Hepatocyte (in vitro differentiated cells): ENCODE results near the gene ZDHHC24. TPM values are rescaled to one million over a fixed set of nuclear protein-coding genes. Genes with fewer than 3 reads are reported as not detected.

ENCODE experiments used
- DNase-seq: peaks from one replicate; pipeline ENCODE4 v3.0.0-alpha.2; 2016; ENCODE audit warnings: low spot score
- H2AFZ ChIP-seq: fragments of 200-600 bp; sonication (generic); 2 replicates; pipeline ENCODE4 v1.6.0; 2016; ENCODE audit warnings: antibody characterized with exemption, mild to moderate bottlenecking
- H3K27ac ChIP-seq: fragments of 200-600 bp; sonication (generic); 2 replicates; pipeline ENCODE4 v1.5.1; 2016; ENCODE audit warnings: mild to moderate bottlenecking
- H3K27me3 ChIP-seq: fragments of 200-600 bp; sonication (generic); 2 replicates; pipeline ENCODE4 v1.6.1; 2016
- H3K36me3 ChIP-seq: fragments of 200-600 bp; sonication (generic); replicated peaks from 2 replicates; pipeline ENCODE4 v1.5.1; 2016; ENCODE audit warnings: low read depth; ENCODE audit not compliant: insufficient read depth
- H3K4me1 ChIP-seq: fragments of 200-600 bp; sonication (generic); 2 replicates; pipeline ENCODE4 v1.5.1; 2016; ENCODE audit warnings: mild to moderate bottlenecking, moderate library complexity; ENCODE audit not compliant: insufficient read depth
- H3K4me2 ChIP-seq: fragments of 200-600 bp; sonication (generic); 2 replicates; pipeline ENCODE4 v1.6.0; 2016
- H3K4me3 ChIP-seq: fragments of 200-600 bp; sonication (generic); 2 replicates; pipeline ENCODE4 v1.5.1; 2016; ENCODE audit warnings: mild to moderate bottlenecking
- H3K79me2 ChIP-seq: fragments of 200-600 bp; sonication (generic); 2 replicates; pipeline ENCODE4 v1.6.0; 2017; ENCODE audit warnings: mild to moderate bottlenecking
- H3K9me2 ChIP-seq: fragments of 200-600 bp; sonication (generic); replicated peaks from 2 replicates; pipeline ENCODE4 v1.6.0; 2017; ENCODE audit warnings: mild to moderate bottlenecking; ENCODE audit not compliant: insufficient read depth
- H3K9me3 ChIP-seq: fragments of 200-600 bp; sonication (generic); 2 replicates; pipeline ENCODE4 v1.5.1; 2016; ENCODE audit warnings: low read depth, mild to moderate bottlenecking
- H4K20me1 ChIP-seq: fragments of 200-600 bp; sonication (generic); 2 replicates; pipeline ENCODE4 v1.6.0; 2016; ENCODE audit warnings: mild to moderate bottlenecking; ENCODE audit not compliant: insufficient read depth, poor library complexity, severe bottlenecking
- CTCF ChIP-seq: fragments of 200-600 bp; sonication (generic); IDR thresholded peaks from 2 replicates; pipeline ENCODE4 v1.5.1; 2016; ENCODE audit warnings: antibody characterized with exemption, mild to moderate bottlenecking; ENCODE audit not compliant: poor library complexity
- EZH2 ChIP-seq: fragments of 200-600 bp; sonication (generic); IDR thresholded peaks from 2 replicates; pipeline ENCODE4 v1.6.1; 2016; ENCODE audit warnings: antibody characterized with exemption, mild to moderate bottlenecking, borderline replicate concordance
- EZH2phosphoT487 ChIP-seq: fragments of 200-600 bp; sonication (generic); IDR thresholded peaks from one replicate; pipeline ENCODE4 v1.6.1; 2018; ENCODE audit warnings: antibody characterized with exemption, mild to moderate bottlenecking, low read depth, moderate library complexity; ENCODE audit not compliant: unreplicated experiment, severe bottlenecking
- WGBS: methylation state at CpG from one replicate; pipeline ENCODE4 v1.1.6; 2016; ENCODE audit warnings: low lambda C conversion rate; ENCODE audit errors: missing lambda C conversion rate; 5-methylcytosine and 5-hydroxymethylcytosine counted together
- polyA plus RNA-seq: library from polyadenylated mRNA; unstranded; fragments of >200 nt; fragmentation: Nextera tagmentation; extraction: Ambion mirVana; gene quantifications from 2 replicates; pipeline ENCODE4 v1.2.1, GENCODE V29; 2016
- total RNA-seq: library from RNA; depleted of rRNA; stranded (reverse); fragments of >200 nt; gene quantifications from 2 replicates; pipeline ENCODE4 v1.2.3, GENCODE V29; 2014

Gene ZDHHC24
- total and polyA plus RNA-seq, 2 experiments from 2014 or later: 10.3 to 16.9 TPM

GRCh38 chr11:66549696-66550095 lies 3.8 kb upstream of the ZDHHC24 start:
- Histone ChIP-seq H3K27ac (no peak overlapping the region), H3K9me3 (no peaks in the 10 kb centered on the region), H3K4me3 (no peak overlapping the region), H3K27me3 (no peaks in the 10 kb centered on the region), H3K9me2 (no peaks in the 10 kb centered on the region), H2AFZ (no peak overlapping the region), H4K20me1 (no peaks in the 10 kb centered on the region), H3K36me3 (no peaks in the 10 kb centered on the region), H3K4me1 (peaks cover 17% of the 10 kb centered on the region), H3K79me2 (peaks cover under 1% of the 10 kb centered on the region), H3K4me2 (no peak overlapping the region)
- WGBS: 86% methylated on average over 3 of the region's 3 CpGs
- TF ChIP-seq EZH2: no peak
- TF ChIP-seq EZH2phosphoT487: no peak
- TF ChIP-seq CTCF: no peak
- no peak for DNase-seq

DNA sequence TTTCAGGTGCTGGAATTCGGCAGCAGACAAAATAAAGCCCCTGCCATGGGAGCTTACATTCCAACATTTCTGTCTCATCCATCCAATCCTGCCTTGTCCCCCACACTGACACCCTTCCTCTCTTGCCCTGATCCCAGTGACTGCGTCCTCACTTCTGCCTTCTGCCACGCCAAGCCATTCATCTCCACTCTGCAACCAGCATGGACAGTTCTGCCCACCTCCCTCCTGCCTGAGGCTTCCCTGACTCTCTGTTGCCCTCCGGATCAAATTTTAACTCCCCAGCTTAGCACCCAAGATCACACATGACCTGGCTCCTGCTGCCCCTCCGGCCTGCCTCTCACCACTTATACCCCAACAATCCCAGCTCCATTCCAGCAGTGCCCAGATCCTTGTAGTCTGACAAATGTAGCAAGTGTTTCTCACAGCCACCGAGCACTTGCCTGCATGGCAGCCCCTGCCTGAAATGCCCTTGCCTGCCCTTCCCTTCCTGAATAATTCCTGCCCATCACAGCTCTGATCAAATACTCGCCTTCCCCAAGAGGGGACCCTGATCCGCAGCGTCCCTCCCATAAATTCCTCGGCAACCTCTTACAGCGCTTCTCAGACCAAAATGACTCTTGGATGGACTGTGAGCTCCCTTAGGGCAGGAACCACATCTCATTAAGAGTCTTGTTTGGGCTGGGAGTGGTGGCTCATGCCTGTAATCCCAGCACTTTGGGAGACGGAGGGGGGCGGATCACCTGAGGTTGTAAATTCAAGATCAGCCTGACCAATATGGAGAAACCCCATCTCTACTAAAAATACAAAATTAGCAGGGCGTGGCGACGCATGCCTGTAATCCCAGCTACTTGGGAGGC lies 3.2 kb upstream of the ZDHHC24 start:
- H3K4me3 ChIP-seq: no peak overlapping the region
- 59% methylated on average over 16 of the region's 16 CpGs for WGBS
- H3K27ac ChIP-seq: no peak overlapping the region
- H3K9me2 ChIP-seq: no peaks in the 10 kb centered on the region
- H3K79me2 ChIP-seq: peaks cover 3% of the 10 kb centered on the region
- no peak for TF ChIP-seq CTCF
- TF ChIP-seq EZH2: no peak
- TF ChIP-seq EZH2phosphoT487: no peak
- H3K27me3 ChIP-seq: no peaks in the 10 kb centered on the region
- peaks cover 17% of the 10 kb centered on the region for H3K4me1 ChIP-seq
- no peak overlapping the region for H2AFZ ChIP-seq
- no peaks in the 10 kb centered on the region for H3K36me3 ChIP-seq
- no peak for DNase-seq
- no peak overlapping the region for H3K4me2 ChIP-seq
- no peaks in the 10 kb centered on the region for H4K20me1 ChIP-seq
- H3K9me3 ChIP-seq: no peaks in the 10 kb centered on the region

DNA sequence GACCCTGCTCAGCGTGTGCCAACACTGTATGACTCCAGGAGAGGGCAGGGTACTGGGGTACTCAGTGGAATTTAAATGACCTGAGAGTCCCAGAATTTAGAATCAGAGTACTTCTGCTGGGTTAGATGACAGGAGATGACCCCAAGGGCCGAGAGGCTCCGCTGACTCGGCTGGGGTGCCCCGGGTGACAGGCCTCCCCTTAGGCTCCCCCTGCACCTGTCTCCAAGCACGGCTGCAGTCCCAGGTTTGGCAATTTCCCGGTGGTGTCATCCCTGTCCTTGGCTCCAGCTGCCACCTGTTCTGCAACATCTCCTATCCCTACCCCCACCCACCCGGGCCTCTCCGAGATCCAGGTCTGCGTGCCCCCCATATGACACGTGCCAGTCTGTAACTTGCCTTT lies 2.2 kb upstream of the ZDHHC24 start:
- Histone ChIP-seq H3K4me1 (peaks cover 17% of the 10 kb centered on the region), H3K27me3 (no peaks in the 10 kb centered on the region), H3K9me2 (no peaks in the 10 kb centered on the region), H4K20me1 (no peaks in the 10 kb centered on the region), H3K9me3 (no peaks in the 10 kb centered on the region), H3K4me3 (no peak overlapping the region), H2AFZ (no peak overlapping the region), H3K36me3 (no peaks in the 10 kb centered on the region), H3K79me2 (peaks cover 3% of the 10 kb centered on the region), H3K27ac (no peak overlapping the region), H3K4me2 (no peak overlapping the region)
- DNase-seq: no peak
- TF ChIP-seq EZH2: no peak
- no peak for TF ChIP-seq CTCF
- no peak for TF ChIP-seq EZH2phosphoT487
- WGBS: 79% methylated on average over 11 of the region's 11 CpGs
